Panc1 (cell line): ENCODE measurements around the gene ADAM23. TPM values are rescaled to one million over a fixed set of nuclear protein-coding genes. Genes with fewer than 3 reads are reported as not detected.

Experiments used
- ATAC-seq: fragments of 200-7000 bp; cut with Tn5 transposase; 2 replicates; pipeline ENCODE4 v1.9.1; 2020; ENCODE audit warnings: mild to moderate bottlenecking, moderate library complexity
- BruUV-seq: library from RNA; stranded (reverse); fragments of 400-500 nt; replicated peaks from 2 replicates; lab custom pipeline; 2021; lab: Mats Ljungman, UMichigan
- CTCF ChIA-PET: fragments of 300-600 bp; sonication (Branson Sonifier 250); formaldehyde crosslinking; loops from one replicate; lab custom pipeline; 2022; ENCODE audit warnings: antibody characterized with exemption; lab: Charles Lee
- POLR2A ChIA-PET: fragments of 300-600 bp; sonication (Branson Sonifier 250); formaldehyde crosslinking; loops from one replicate; lab custom pipeline; 2022; ENCODE audit warnings: antibody characterized with exemption; lab: Charles Lee
- DNase-seq: peaks from one replicate; pipeline ENCODE4 v3.0.0-alpha.2; 2010; ENCODE audit warnings: low read depth, low spot score
- H3K27ac ChIP-seq: 2 replicates; pipeline ENCODE4 v1.5.1; 2011; ENCODE audit warnings: mild to moderate bottlenecking, low read length, inconsistent platforms
- H3K27me3 ChIP-seq: fragments of 200-500 bp; sonication (Bioruptor generic); 2 replicates; pipeline ENCODE4 v1.6.0; 2014; ENCODE audit warnings: low read length, inconsistent platforms; ENCODE audit not compliant: control insufficient read depth, insufficient read depth
- H3K36me3 ChIP-seq: fragments of 200-500 bp; sonication (Bioruptor generic); 2 replicates; pipeline ENCODE4 v1.5.1; 2014; ENCODE audit warnings: inconsistent platforms, mild to moderate bottlenecking, low read length, moderate library complexity; ENCODE audit not compliant: control insufficient read depth, insufficient read depth
- H3K4me1 ChIP-seq: 2 replicates; pipeline ENCODE4 v1.5.1; 2011; ENCODE audit warnings: inconsistent platforms, mild to moderate bottlenecking, low read length, moderate library complexity; ENCODE audit not compliant: control insufficient read depth, insufficient read depth
- H3K4me3 ChIP-seq, 2 experiments: 2 replicates each; pipeline ENCODE4 v1.5.1; 2011 to 2012; ENCODE audit warnings: low read depth in 2 of 2, low read length in 2 of 2, mild to moderate bottlenecking in 2 of 2, inconsistent platforms in 1 of 2, moderate library complexity in 1 of 2
- H3K9me3 ChIP-seq: fragments of 200-500 bp; sonication (Bioruptor generic); 2 replicates; pipeline ENCODE4 v1.5.1; 2014; ENCODE audit warnings: low read depth, mild to moderate bottlenecking, inconsistent platforms, low read length, moderate library complexity; ENCODE audit not compliant: control insufficient read depth, insufficient read depth
- POLR2AphosphoS5 ChIP-seq: IDR thresholded peaks from 2 replicates; pipeline ENCODE4 v1.6.1; 2012; ENCODE audit warnings: mild to moderate bottlenecking, low read depth, low read length, moderate library complexity
- SIN3A ChIP-seq: IDR thresholded peaks from 2 replicates; pipeline ENCODE4 v1.6.1; 2012; ENCODE audit warnings: low read depth, mild to moderate bottlenecking, low read length, moderate library complexity, borderline replicate concordance; ENCODE audit not compliant: insufficient read depth
- TCF7L2 ChIP-seq: IDR thresholded peaks from 2 replicates; pipeline ENCODE4 v1.6.1; 2011; ENCODE audit warnings: mild to moderate bottlenecking, low read depth, low read length, inconsistent platforms
- in situ Hi-C: cut with HindIII; loops from 2 replicates; pipeline ENCODE4 v1.10.0; 2016; ENCODE audit warnings: low sequenced_read_pairs, low pct_unique_long_range_greater_than_20kb
- intact Hi-C: fragments of 100-400 bp; cut with micrococcal nuclease; formaldehyde crosslinking; loops from one replicate; pipeline ENCODE4 v1.10.0; 2022; ENCODE audit not compliant: unreplicated experiment
- total RNA-seq: library from RNA; stranded (reverse); gene quantifications from one replicate; pipeline ENCODE4 v1.2.1, GENCODE V29; 2021; ENCODE audit not compliant: unreplicated experiment
- TF ChIP-seq, protein P1 (sequence below), 2 experiments: IDR thresholded peaks; 2 replicates each; pipeline ENCODE4 v1.6.1; 2011 to 2012; ENCODE audit warnings: low read depth in 2 of 2, control low read depth in 1 of 2, low read length in 1 of 2, mild to moderate bottlenecking in 1 of 2, moderate library complexity in 1 of 2; ENCODE audit not compliant: insufficient read depth in 1 of 2
- TF ChIP-seq, protein P2 (sequence below): fragments of 450-650 bp; IDR thresholded peaks from 2 replicates; pipeline ENCODE4 v1.5.1; 2017; ENCODE audit warnings: mild to moderate bottlenecking

ADAM23 gene
- total RNA-seq, 1 experiment from 2014 or later: 0.18 TPM

DNA sequence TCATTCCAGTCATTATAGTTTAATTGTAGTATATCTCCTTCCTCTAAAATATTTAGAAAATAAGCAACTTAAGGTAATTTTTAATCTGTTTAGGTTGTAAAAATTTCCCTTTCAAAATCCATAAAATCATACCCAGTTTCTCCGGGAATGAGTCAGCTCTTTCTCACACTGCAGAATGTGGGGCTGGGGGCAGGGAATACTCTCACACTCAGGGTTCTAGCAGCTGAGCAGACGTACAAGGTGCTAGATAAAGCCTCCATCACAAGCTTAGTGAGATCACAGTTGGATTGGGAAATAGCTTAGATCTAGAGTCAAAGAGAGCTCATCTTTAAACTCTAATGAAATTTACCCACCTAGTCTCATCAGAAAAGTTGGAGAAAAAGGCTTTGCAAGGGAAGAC lies 119.0 kb downstream of the ADAM23 start:
- Histone ChIP-seq H3K27ac (no peak overlapping the region), H3K4me3 (no peak overlapping the region), H3K9me3 (no peaks in the 10 kb centered on the region), H3K4me1 (no peaks in the 10 kb centered on the region), H3K36me3 (no peaks in the 10 kb centered on the region), H3K27me3 (0 out of 2 replicates have a peak, but pooled peaks cover under 1% of the 10 kb centered on the region)
- in situ Hi-C loops (no loop called here), intact Hi-C loops (no loop called here)
- TF ChIP-seq, protein P1, sequence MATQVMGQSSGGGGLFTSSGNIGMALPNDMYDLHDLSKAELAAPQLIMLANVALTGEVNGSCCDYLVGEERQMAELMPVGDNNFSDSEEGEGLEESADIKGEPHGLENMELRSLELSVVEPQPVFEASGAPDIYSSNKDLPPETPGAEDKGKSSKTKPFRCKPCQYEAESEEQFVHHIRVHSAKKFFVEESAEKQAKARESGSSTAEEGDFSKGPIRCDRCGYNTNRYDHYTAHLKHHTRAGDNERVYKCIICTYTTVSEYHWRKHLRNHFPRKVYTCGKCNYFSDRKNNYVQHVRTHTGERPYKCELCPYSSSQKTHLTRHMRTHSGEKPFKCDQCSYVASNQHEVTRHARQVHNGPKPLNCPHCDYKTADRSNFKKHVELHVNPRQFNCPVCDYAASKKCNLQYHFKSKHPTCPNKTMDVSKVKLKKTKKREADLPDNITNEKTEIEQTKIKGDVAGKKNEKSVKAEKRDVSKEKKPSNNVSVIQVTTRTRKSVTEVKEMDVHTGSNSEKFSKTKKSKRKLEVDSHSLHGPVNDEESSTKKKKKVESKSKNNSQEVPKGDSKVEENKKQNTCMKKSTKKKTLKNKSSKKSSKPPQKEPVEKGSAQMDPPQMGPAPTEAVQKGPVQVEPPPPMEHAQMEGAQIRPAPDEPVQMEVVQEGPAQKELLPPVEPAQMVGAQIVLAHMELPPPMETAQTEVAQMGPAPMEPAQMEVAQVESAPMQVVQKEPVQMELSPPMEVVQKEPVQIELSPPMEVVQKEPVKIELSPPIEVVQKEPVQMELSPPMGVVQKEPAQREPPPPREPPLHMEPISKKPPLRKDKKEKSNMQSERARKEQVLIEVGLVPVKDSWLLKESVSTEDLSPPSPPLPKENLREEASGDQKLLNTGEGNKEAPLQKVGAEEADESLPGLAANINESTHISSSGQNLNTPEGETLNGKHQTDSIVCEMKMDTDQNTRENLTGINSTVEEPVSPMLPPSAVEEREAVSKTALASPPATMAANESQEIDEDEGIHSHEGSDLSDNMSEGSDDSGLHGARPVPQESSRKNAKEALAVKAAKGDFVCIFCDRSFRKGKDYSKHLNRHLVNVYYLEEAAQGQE (IDR thresholded peaks at IDR 0.05; ENCODE audit: insufficient read depth in 1 of 2, low read depth in 2 of 2, low read length in 1 of 2): no peak
- TF ChIP-seq, protein P2, sequence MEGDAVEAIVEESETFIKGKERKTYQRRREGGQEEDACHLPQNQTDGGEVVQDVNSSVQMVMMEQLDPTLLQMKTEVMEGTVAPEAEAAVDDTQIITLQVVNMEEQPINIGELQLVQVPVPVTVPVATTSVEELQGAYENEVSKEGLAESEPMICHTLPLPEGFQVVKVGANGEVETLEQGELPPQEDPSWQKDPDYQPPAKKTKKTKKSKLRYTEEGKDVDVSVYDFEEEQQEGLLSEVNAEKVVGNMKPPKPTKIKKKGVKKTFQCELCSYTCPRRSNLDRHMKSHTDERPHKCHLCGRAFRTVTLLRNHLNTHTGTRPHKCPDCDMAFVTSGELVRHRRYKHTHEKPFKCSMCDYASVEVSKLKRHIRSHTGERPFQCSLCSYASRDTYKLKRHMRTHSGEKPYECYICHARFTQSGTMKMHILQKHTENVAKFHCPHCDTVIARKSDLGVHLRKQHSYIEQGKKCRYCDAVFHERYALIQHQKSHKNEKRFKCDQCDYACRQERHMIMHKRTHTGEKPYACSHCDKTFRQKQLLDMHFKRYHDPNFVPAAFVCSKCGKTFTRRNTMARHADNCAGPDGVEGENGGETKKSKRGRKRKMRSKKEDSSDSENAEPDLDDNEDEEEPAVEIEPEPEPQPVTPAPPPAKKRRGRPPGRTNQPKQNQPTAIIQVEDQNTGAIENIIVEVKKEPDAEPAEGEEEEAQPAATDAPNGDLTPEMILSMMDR: no peak
- CTCF ChIA-PET: no interaction called here
- no peak for DNase-seq
- no peak for ATAC-seq
- BruUV-seq: no TSS peak
- POLR2A ChIA-PET: no interaction called here

DNA sequence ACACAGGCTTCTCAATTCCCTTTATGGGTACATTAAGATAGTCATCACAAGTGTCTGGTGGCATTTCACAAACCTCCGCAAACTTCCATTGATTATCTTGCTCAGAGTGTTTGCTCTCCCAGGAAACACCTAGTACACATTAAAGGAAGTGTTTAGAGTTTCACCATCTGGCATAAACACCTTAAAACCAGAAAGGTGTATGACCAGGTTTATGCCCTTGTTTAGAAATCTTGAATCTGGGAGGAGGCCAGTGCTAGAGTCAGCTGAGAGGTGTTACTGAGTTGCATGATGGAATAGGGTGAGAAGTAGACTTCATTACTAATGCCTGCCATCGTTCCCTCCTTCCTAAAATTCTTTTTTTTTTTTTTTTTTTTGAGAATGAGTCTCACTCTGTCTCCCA lies 120.0 kb downstream of the ADAM23 start:
- BruUV-seq: no TSS peak
- H3K9me3 ChIP-seq: no peaks in the 10 kb centered on the region
- H3K27me3 ChIP-seq: no peaks in the 10 kb centered on the region
- CTCF ChIA-PET: no interaction called here
- H3K4me1 ChIP-seq: no peaks in the 10 kb centered on the region
- intact Hi-C loops (no loop called here), in situ Hi-C loops (no loop called here)
- no peaks in the 10 kb centered on the region for H3K36me3 ChIP-seq
- TF ChIP-seq, protein P2: no peak
- TF ChIP-seq TCF7L2: no peak
- TF ChIP-seq POLR2AphosphoS5: no peak
- TF ChIP-seq SIN3A: no peak
- TF ChIP-seq, protein P1 (IDR thresholded peaks at IDR 0.05; ENCODE audit: insufficient read depth in 1 of 2, low read depth in 2 of 2, low read length in 1 of 2): no peak
- DNase-seq (no peak), ATAC-seq (no peak)
- no peak overlapping the region for H3K27ac ChIP-seq
- POLR2A ChIA-PET: no interaction called here
- H3K4me3 ChIP-seq: no peak overlapping the region
